HepG2 (cell line): Measurements from ENCODE around the gene NF2. TPM values are rescaled to one million over a fixed set of nuclear protein-coding genes. Genes with fewer than 3 reads are reported as not detected.

ENCODE experiments used
- AHR ChIP-seq: IDR thresholded peaks from 2 replicates; pipeline ENCODE4 v1.6.1; 2018; ENCODE audit warnings: missing genetic modification reagents, missing compliant biosample characterization
- AKAP8 ChIP-seq: sonication (generic); formaldehyde crosslinking; IDR thresholded peaks from 2 replicates; pipeline ENCODE4 v1.5.1; 2020; ENCODE audit warnings: mild to moderate bottlenecking, missing genetic modification reagents
- ATAD3A ChIP-seq: sonication (generic); formaldehyde crosslinking; IDR thresholded peaks from 2 replicates; pipeline ENCODE4 v1.4.0; 2020; ENCODE audit warnings: missing genetic modification reagents
- ELF4 ChIP-seq: sonication (generic); formaldehyde crosslinking; IDR thresholded peaks from 2 replicates; pipeline ENCODE4 v1.5.0; 2020; ENCODE audit warnings: missing genetic modification reagents, mild to moderate bottlenecking, moderate library complexity, borderline replicate concordance
- HNRNPUL1 ChIP-seq: fragments of 200-400 bp; formaldehyde crosslinking; IDR thresholded peaks from 2 replicates; pipeline ENCODE4 v1.6.1; 2017; ENCODE audit warnings: low read depth, mild to moderate bottlenecking, low read length, moderate library complexity
- IRX3 ChIP-seq: sonication (generic); formaldehyde crosslinking; IDR thresholded peaks from 2 replicates; pipeline ENCODE4 v1.8.1; 2023; ENCODE audit warnings: mild to moderate bottlenecking, low read depth, missing genetic modification reagents, borderline replicate concordance
- MAFK ChIP-seq, 2 experiments: IDR thresholded peaks in 1 of 2; conservative IDR thresholded peaks in 1 of 2; 2 replicates each; pipeline ENCODE4 v1.6.1; 2011; ENCODE audit warnings: improper control_type of control experiment in 2 of 2, low read length in 2 of 2
- NR2F1 ChIP-seq, 2 experiments: fragments of 450-650 bp in 1 of 2; formaldehyde crosslinking in 1 of 2; IDR thresholded peaks; 2 replicates each; pipeline versions ENCODE4 v1.5.0 to v1.6.1; 2016 to 2020; ENCODE audit warnings: mild to moderate bottlenecking in 1 of 2, missing compliant biosample characterization in 1 of 2, missing genetic modification reagents in 1 of 2, moderate library complexity in 1 of 2
- PAF1 ChIP-seq: IDR thresholded peaks from 2 replicates; pipeline ENCODE4 v1.6.1; 2016; ENCODE audit warnings: missing genetic modification reagents, missing compliant biosample characterization
- PAX8 ChIP-seq: sonication (generic); formaldehyde crosslinking; IDR thresholded peaks from 2 replicates; pipeline ENCODE4 v1.8.0; 2022; ENCODE audit warnings: mild to moderate bottlenecking, missing genetic modification reagents, borderline replicate concordance
- SIX4 ChIP-seq: sonication (generic); formaldehyde crosslinking; IDR thresholded peaks from 2 replicates; pipeline ENCODE4 v1.4.0; 2020; ENCODE audit warnings: missing genetic modification reagents
- ZKSCAN5 ChIP-seq: sonication (generic); formaldehyde crosslinking; IDR thresholded peaks from 2 replicates; pipeline ENCODE4 v1.5.1; 2020; ENCODE audit warnings: mild to moderate bottlenecking, missing genetic modification reagents
- ZKSCAN8 ChIP-seq: IDR thresholded peaks from 2 replicates; pipeline ENCODE4 v1.6.1; 2016; ENCODE audit warnings: borderline replicate concordance, missing genetic modification reagents, missing compliant biosample characterization
- ZNF143 ChIP-seq: sonication (generic); formaldehyde crosslinking; IDR thresholded peaks from 2 replicates; pipeline ENCODE4 v1.4.0; 2020; ENCODE audit warnings: missing genetic modification reagents
- ZNF224 ChIP-seq: sonication (generic); formaldehyde crosslinking; IDR thresholded peaks from 2 replicates; pipeline ENCODE4 v1.5.0; 2020; ENCODE audit warnings: mild to moderate bottlenecking, missing genetic modification reagents
- ZNF543 ChIP-seq: sonication (generic); formaldehyde crosslinking; IDR thresholded peaks from 2 replicates; pipeline ENCODE4 v1.4.0; 2020; ENCODE audit warnings: mild to moderate bottlenecking, missing genetic modification reagents
- ZNF550 ChIP-seq: sonication (generic); formaldehyde crosslinking; IDR thresholded peaks from 2 replicates; pipeline ENCODE4 v1.4.0; 2020; ENCODE audit warnings: mild to moderate bottlenecking, missing genetic modification reagents, borderline replicate concordance
- polyA plus RNA-seq, 8 experiments: library from polyadenylated mRNA; depleted of rRNA in 3 of 8; stranded (reverse) in 7 of 8; unstranded in 1 of 8; fragments of >200 nt; fragmentation: Illumina TruSeq in 4 of 8; extraction: Trizol in 4 of 8; gene quantifications; 2 replicates each; pipeline versions ENCODE4 v1.2.1 to v1.2.3, GENCODE V29; 2011 to 2016; ENCODE audit warnings: low read depth in 4 of 8, missing spikeins in 1 of 8, mixed read lengths in 1 of 8; ENCODE audit not compliant: insufficient read depth in 1 of 8
- total RNA-seq, 5 experiments: library from RNA; depleted of rRNA; stranded (reverse); fragments of >200 nt; fragmentation: Illumina TruSeq; extraction: Trizol; gene quantifications; 2 replicates each; pipeline ENCODE4 v1.2.3, GENCODE V29; 2016; ENCODE audit warnings: low read depth in 1 of 5
- TF ChIP-seq, protein P1 (sequence below): sonication (generic); formaldehyde crosslinking; IDR thresholded peaks from 2 replicates; pipeline ENCODE4 v1.5.0; 2020; ENCODE audit warnings: missing genetic modification reagents
- TF ChIP-seq, protein P2 (sequence below): sonication (generic); formaldehyde crosslinking; IDR thresholded peaks from 2 replicates; pipeline ENCODE4 v1.9.0; 2021; ENCODE audit warnings: missing genetic modification reagents, borderline replicate concordance
- TF ChIP-seq, protein P3 (sequence below): sonication (generic); formaldehyde crosslinking; IDR thresholded peaks from 2 replicates; pipeline ENCODE4 v1.4.0; 2020; ENCODE audit warnings: missing genetic modification reagents
- TF ChIP-seq, protein P4 (sequence below): sonication (generic); formaldehyde crosslinking; IDR thresholded peaks from 2 replicates; pipeline ENCODE4 v1.5.1; 2020; ENCODE audit warnings: missing genetic modification reagents, mild to moderate bottlenecking, borderline replicate concordance

The NF2 gene
- total and polyA plus RNA-seq, 2 of the 13 experiments (the other 11 are each of a cell fraction or from before 2014, with no cell fraction given), result 9.3 to 33.3 TPM

DNA sequence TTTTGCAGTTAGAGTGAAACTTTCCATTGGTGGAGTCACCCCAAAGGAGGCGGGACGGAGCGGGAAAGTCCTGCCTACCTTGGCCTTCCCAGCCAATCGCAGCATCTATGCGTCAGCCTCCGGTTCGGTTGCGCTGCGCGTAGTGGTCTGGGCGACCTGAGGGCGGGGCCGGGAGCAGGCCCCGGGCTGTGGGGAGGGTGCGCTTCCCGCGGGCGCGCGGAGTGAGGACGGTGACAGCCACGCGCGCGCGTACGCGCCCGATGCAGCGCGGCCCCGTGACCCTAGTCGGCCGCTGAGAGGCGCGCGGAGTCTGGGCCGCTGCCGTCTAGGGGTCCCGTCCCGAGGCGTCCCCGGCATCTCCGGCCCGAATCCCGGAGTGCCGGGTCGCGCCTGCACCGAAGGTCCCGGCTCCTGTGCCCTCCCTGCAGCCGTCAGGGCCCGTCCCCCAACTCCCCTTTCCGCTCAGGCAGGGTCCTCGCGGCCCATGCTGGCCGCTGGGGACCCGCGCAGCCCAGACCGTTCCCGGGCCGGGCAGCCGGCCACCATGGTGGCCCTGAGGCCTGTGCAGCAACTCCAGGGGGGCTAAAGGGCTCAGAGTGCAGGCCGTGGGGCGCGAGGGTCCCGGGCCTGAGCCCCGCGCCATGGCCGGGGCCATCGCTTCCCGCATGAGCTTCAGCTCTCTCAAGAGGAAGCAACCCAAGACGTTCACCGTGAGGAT lies at the start of gene NF2 (continued):
- TF ChIP-seq, protein P1, sequence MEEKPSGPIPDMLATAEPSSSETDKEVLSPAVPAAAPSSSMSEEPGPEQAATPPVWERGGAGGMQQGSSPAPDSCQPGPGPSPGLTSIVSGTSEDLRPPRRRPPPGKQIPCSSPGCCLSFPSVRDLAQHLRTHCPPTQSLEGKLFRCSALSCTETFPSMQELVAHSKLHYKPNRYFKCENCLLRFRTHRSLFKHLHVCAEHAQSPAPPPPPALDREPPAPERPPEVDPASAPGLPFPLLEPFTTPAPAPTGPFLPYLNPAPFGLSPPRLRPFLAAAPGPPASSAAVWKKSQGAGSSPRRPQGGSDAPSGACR (CRISPR knock-in tag), result peak; percentile 79
- TF ChIP-seq ATAD3A (CRISPR knock-in tag), result no peak
- TF ChIP-seq PAF1 (CRISPR knock-in tag), result no peak
- TF ChIP-seq, protein P2, sequence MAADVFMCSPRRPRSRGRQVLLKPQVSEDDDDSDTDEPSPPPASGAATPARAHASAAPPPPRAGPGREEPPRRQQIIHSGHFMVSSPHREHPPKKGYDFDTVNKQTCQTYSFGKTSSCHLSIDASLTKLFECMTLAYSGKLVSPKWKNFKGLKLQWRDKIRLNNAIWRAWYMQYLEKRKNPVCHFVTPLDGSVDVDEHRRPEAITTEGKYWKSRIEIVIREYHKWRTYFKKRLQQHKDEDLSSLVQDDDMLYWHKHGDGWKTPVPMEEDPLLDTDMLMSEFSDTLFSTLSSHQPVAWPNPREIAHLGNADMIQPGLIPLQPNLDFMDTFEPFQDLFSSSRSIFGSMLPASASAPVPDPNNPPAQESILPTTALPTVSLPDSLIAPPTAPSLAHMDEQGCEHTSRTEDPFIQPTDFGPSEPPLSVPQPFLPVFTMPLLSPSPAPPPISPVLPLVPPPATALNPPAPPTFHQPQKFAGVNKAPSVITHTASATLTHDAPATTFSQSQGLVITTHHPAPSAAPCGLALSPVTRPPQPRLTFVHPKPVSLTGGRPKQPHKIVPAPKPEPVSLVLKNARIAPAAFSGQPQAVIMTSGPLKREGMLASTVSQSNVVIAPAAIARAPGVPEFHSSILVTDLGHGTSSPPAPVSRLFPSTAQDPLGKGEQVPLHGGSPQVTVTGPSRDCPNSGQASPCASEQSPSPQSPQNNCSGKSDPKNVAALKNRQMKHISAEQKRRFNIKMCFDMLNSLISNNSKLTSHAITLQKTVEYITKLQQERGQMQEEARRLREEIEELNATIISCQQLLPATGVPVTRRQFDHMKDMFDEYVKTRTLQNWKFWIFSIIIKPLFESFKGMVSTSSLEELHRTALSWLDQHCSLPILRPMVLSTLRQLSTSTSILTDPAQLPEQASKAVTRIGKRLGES (CRISPR knock-in tag), result no peak
- TF ChIP-seq PAX8 (CRISPR knock-in tag), result 0 out of 2 replicates have a peak, but pooled peaks have one; percentile 77
- 0 out of 4 replicates have a peak, but pooled peaks of 1 of the 2 experiments have one; percentile 8 for TF ChIP-seq MAFK (conservative IDR thresholded peaks at IDR 0.05 in 1 of 2, IDR thresholded peaks at IDR 0.05 in 1 of 2; ENCODE audit: low read length in 2 of 2)
- TF ChIP-seq ZKSCAN5 (CRISPR knock-in tag), result no peak
- no peak for TF ChIP-seq ZNF543
- TF ChIP-seq ZKSCAN8 (CRISPR knock-in tag), result no peak
- TF ChIP-seq, protein P3, sequence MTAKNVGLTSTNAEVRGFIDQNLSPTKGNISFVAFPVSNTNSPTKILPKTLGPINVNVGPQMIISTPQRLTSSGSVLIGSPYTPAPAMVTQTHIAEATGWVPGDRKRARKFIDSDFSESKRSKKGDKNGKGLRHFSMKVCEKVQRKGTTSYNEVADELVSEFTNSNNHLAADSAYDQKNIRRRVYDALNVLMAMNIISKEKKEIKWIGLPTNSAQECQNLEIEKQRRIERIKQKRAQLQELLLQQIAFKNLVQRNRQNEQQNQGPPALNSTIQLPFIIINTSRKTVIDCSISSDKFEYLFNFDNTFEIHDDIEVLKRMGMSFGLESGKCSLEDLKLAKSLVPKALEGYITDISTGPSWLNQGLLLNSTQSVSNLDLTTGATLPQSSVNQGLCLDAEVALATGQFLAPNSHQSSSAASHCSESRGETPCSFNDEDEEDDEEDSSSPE (CRISPR knock-in tag), result peak; percentile 74; the same call in 1 of the 2 replicates
- TF ChIP-seq AHR, result no peak
- no peak; the same call in 1 of the 2 replicates for TF ChIP-seq AKAP8 (CRISPR knock-in tag)
- TF ChIP-seq SIX4 (CRISPR knock-in tag), result no peak
- TF ChIP-seq, protein P4, sequence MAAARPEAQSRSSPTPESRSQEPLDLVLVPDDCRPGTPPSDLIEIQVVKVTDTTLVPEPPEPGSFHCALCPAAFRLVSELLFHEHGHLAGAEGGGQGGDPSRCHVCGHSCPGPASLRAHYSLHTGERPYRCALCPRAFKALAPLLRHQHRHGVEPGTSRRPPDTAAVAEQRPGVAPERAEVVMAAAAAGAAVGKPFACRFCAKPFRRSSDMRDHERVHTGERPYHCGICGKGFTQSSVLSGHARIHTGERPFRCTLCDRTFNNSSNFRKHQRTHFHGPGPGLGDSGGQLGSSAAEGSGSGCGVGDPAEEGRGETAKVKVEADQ (CRISPR knock-in tag), result no peak
- TF ChIP-seq IRX3 (CRISPR knock-in tag), result no peak
- no peak for TF ChIP-seq ELF4 (CRISPR knock-in tag)
- no peak for TF ChIP-seq ZNF143
- peak; percentile 37 to 45; a peak in 1 of 4 replicates for TF ChIP-seq NR2F1 (CRISPR knock-in tag; IDR thresholded peaks at IDR 0.05)
- TF ChIP-seq ZNF224 (CRISPR knock-in tag), result no peak
- no peak for TF ChIP-seq HNRNPUL1
- 0 out of 2 replicates have a peak, but pooled peaks have one; percentile 52 for TF ChIP-seq ZNF550 (CRISPR knock-in tag)
